Measurements from ENCODE around the gene AIFM1.

DNA sequence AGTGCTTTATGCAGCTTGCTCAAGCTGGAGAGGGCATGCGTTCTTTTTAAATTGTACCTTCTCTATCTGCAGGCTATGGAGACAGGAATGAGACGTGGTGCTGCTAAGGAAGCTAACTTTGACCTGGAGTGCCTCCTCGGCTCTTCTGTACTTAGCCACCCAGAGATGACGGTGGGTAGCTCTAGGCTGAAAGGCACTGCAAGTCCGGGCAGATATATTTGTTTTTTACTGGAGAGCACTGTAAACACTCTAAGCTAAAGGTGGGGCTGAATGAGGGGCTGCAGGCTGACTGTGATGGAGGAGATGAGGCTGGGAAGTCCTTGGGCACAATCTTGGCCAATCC, 67.5 kb downstream of the AIFM1 start:
- TF ChIP-seq, protein P1, sequence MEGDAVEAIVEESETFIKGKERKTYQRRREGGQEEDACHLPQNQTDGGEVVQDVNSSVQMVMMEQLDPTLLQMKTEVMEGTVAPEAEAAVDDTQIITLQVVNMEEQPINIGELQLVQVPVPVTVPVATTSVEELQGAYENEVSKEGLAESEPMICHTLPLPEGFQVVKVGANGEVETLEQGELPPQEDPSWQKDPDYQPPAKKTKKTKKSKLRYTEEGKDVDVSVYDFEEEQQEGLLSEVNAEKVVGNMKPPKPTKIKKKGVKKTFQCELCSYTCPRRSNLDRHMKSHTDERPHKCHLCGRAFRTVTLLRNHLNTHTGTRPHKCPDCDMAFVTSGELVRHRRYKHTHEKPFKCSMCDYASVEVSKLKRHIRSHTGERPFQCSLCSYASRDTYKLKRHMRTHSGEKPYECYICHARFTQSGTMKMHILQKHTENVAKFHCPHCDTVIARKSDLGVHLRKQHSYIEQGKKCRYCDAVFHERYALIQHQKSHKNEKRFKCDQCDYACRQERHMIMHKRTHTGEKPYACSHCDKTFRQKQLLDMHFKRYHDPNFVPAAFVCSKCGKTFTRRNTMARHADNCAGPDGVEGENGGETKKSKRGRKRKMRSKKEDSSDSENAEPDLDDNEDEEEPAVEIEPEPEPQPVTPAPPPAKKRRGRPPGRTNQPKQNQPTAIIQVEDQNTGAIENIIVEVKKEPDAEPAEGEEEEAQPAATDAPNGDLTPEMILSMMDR (IDR thresholded peaks at IDR 0.05): no peak
- TF ChIP-seq POLR2A (IDR thresholded peaks at IDR 0.05): no peak

All from lower leg skin (tissue), 3 donors.